ENCODE results near the gene PIGU.

The PIGU gene

DNA sequence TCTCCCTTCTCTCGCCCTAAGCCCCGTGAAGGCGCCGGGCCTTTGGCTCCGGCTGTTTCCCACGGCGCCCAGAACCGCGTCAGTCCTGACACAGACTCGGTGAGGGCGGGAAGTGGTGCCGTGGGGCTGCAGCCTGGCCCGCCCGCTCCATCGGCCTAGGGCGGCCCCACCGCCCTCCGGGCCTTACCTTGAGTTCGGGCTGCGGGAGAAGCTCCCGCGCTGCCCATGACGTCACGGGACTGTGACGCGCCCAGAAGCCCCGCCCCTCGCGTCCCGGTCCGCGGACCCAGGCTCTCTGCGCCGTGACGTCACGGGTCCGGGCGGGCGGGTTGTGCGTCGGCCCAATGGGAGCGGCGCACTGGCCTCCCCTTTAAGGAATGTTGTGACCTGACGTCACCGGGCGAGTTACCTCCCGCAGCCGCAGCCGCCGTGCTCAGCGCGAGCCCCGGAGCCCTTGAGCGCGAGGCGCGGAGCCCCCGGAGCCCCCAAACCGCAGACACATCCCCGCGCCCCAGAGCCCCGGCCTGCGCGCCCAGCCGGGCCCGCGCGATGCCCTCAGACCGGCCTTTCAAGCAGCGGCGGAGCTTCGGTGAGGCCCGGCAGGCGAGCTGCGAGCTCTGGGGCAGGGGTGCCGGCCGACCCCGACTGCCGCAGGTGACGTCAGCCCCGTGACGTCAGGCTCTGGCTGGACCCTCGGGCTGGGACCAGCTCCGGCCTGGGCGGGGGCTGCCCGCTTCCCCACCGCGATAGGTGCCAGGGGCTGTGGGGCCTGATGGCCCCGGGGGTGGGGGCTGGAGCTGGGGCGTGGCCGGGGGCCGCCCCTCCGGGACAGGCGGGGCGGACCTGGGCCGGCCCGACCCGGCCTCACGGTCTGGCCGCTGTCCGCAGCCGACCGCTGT lies 118.3 kb downstream of the PIGU start, which contains the start of gene MAP1LC3A:
TSS of gene MAP1LC3A (plus strand) at position 399 of the 899 bp plus-strand sequence. CDS start at position 550, 151 bp downstream.
- peak; percentile 85 to 89 (median 87) for DNase-seq (ENCODE audit: low read depth in 3 of 3)

DNA sequence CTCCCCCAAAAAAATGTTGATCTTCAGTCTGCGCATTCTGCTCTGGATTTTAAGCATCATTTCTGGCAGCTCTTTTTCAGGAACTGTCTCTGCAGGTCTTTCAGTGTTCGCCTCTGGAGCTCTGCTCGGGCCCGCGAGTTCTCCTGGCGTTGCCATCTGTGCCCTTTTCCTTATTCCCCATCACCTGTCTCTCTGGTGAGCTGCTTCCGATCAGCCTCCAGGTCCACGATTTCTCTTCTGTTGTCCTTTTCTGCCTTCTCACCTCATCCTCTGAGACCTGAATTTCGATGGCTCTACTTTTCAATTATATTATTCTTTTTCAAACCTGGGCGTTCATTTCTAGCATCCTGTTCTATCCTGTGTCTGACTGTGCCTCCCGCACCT lies 119.0 kb downstream of the PIGU start:
- DNase-seq (ENCODE audit: low read depth in 3 of 3): no peak

DNA sequence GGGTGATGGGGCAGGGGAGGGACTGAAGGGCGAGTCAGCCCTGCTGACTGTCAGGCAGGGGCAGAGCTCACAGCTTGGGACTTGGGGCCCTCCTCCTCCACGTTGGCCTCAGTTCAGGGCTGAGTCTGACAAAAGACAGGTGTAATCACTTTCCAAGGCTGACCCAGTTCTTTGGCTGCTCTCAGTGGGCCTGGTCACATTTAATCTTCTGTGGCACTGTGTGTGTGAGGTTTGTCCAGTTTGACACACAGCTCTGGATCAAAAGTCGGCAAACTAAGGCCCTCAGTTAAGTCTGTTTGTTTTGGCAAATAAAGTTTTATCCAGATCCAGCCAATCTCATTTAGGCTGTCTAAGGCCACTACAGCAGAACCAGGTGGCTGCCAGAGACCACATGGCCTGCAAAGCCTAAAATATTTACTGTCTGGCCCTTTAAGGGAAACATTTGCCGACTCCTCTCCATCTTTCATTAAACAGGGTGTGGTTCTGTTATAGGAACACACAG lies 123.5 kb downstream of the PIGU start:
- no peak for DNase-seq (ENCODE audit: low read depth in 3 of 3)

- DNase-seq (ENCODE audit: low read depth in 3 of 3): no peak
Measured at GRCh38 chr20:34552569-34552968, 124.3 kb downstream of the PIGU start.

DNA sequence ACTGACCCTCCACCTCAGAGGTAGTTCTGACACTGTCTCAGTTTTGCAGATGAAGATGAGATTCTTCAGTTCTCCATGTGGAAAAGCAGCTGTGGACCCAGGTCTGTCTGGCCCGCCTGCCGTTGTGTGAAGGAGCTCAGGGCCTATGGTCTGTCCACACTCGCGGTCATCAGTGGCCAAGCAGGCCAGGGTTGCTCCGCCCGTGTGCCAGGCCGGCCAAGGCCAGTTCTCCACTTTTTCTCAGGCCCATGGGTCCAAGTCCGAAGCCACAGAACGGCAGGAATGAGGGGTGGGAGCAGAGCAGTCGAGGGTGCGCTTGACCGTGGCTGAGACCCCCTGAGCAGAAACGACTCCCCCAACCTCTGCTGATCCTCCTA lies 127.0 kb downstream of the PIGU start:
- DNase-seq (ENCODE audit: low read depth in 3 of 3): no peak

DNA sequence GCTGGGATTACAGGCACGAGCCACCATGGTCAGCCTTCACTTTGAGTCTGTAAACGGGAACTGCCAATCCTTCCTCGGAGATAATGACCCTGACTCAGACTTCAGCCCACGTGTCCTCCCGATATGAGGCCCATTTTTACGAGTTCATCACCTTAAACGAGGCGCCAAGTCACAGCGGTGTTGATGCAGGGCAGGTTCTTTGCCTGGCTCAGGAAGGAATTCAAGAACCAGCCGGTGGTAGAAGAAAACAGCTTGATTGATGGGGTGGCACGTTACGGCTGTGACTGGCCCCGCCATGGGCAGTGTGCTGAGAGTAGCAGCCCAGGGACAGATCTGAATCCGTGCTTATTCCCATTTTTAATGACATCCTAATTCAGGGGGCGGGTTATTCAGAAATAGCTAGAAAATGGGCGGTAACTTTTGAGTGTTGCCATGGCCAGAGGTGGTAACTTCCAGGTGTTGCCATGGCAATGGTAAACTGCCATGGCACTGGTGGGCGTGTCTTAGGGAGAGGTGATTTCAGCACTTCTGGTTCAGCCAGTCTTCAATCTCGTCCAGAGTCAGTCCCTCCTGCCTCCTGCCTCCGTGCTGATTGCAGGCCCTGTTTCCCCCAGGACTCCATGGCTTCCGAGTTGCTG lies 127.5 kb downstream of the PIGU start:
- DNase-seq (ENCODE audit: low read depth in 3 of 3): no peak

- DNase-seq (ENCODE audit: low read depth in 3 of 3): no peak
Measured at GRCh38 chr20:34547844-34548613, 128.9 kb downstream of the PIGU start.

- DNase-seq (ENCODE audit: low read depth in 3 of 3): no peak
Measured at GRCh38 chr20:34546751-34547181, 130.1 kb downstream of the PIGU start.

DNA sequence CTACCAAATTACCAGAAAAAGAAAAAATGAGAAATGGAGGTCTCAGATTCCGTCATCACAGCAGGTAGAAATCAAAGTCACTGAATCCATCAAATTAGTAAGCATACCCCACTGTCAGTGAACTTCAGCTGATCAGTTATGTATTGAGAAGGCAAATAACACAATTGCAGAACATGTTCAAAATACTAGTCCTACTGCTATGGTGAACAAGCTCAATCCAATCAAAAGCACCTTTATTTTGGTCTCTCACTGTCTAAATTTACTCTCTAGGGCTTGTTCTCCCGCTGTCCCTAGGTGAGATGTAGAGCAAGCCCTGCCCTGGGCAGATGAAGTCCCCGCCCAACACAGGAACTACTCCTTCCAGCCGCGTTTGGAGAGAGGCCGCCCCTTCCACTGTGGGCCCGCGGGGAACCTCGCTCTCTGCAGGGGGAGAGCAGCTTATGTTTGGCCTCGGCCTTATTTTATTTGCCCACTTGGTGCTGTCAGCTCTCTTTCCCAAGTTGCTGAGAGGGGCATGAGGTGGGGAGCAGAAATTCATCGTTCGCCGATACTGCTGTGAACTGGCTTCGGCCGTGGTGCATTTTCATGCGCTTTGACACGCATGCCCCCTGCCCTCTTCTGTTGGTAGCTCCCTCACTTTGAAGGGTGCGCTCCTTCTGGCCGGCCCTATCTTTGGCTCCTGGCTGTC lies 132.6 kb downstream of the PIGU start:
- no peak for DNase-seq (ENCODE audit: low read depth in 3 of 3)

- DNase-seq (ENCODE audit: low read depth in 3 of 3): no peak
Measured at GRCh38 chr20:34543463-34544056, 133.3 kb downstream of the PIGU start.

DNA sequence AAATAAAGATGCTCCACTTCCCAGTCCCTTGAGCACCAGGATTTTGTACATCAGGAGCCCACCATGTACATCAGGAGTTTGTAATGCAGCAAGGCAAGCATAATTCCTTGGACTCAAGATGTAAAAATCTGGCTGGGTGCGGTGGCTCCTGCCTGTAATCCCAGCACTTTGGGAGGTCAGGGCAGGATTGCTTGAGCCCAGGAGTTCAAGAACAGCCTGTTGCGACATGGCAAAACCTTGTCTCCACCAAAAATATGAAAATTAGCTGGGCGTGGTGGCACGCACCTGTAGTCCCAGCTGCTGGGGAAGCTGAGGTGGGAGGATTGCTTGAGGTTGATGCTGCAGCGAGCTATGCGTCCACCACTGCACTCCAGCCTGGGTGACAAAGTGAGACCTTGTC lies 134.5 kb downstream of the PIGU start:
- DNase-seq (ENCODE audit: low read depth in 3 of 3): no peak

- DNase-seq (ENCODE audit: low read depth in 3 of 3): no peak
Measured at GRCh38 chr20:34541917-34542316, 135.0 kb downstream of the PIGU start.

DNA sequence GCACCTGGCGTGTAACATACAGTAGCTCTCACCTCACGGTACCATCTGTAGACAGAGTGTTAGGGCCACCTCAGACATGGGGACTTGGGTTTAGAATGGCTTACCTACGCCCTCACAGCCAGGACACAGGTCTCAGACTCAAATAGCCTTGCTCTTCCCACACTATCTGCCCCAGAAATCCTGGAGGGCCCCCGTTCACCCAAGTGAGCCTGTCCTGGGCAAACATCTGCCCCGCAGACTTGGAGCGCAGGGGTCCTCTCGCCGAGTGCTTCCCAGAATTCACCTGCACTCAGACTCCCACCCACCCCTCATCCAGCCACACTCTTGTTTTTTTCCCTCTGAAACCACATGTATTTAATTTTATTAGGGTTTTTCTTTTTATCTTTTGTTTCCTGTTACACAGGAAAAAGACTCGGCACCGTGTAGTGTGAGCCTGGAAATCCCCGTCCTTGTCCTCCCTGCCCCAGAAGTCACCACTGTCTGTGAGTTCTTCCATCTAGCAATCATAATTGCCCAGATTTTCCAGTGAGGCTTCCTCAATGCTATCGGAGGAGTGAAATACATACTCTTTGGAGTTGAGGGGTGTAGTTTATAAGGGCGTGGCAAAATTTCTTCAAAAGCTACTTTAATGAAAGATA lies 135.5 kb downstream of the PIGU start:
- no peak for DNase-seq (ENCODE audit: low read depth in 3 of 3)

DNA sequence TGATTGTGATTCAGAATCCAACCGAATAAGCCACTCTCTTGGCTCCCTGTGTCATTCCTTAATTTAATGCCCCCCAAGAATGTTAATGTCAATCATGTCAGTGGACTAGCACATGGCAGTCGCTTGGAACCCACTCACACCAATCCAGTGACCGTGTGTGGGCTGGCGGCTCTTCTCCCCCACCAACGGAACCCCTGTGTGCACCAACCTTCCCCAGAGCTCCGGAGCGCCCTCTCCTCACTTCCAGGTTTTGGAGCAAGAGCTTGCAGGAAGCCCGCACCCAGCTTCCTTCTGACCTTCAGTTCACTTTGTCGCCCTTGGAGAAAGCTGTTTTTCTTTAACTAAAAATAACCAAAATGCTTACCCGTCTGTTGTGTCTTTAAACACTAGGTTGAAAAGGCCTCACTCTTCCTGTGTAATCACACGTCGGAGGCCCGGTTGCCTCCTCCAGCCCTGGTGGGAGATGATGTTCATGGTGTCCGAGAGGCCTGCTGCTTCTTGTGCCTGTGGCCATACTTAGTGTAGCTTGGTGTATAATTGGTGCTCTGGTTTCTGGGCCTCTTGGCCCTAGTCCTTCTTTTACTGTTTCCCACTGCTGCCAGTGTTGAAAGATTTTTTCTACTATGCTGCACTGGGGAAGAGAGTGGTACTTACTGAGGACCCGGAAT lies 136.2 kb downstream of the PIGU start:
- DNase-seq (ENCODE audit: low read depth in 3 of 3): no peak

GRCh38 chr20:34539756-34540155 lies 137.1 kb downstream of the PIGU start:
- DNase-seq (ENCODE audit: low read depth in 3 of 3): no peak

DNA sequence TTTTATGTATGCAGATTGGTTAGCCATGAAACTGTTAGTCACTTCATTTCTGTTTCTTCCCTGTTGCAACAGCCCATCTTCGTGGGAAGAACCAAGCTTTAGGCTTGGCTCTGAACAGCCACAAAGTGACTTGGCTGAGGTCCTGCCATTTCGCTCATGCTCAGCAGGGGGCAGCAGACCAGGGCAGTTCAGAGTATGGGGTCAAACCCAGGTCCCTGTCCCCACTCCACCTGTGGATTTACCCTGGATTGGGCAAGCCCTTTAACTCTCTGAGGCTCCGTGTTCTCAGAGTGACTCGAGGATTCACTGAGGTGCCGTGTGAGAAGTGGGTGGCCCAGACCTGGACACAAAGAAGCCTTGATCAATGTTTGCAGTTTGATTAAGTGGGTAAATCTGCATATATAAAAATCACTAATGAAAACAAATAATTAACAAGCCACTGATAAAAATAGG lies 138.2 kb downstream of the PIGU start:
- DNase-seq (ENCODE audit: low read depth in 3 of 3): peak in 1 of 3 experiments; percentile 33

GRCh38 chr20:34537651-34538050 lies 139.2 kb downstream of the PIGU start:
- DNase-seq (ENCODE audit: low read depth in 3 of 3): no peak

GRCh38 chr20:34536798-34537394 lies 140.0 kb downstream of the PIGU start:
- no peak for DNase-seq (ENCODE audit: low read depth in 3 of 3)

GRCh38 chr20:34535857-34536256 lies 141.0 kb downstream of the PIGU start:
- no peak for DNase-seq (ENCODE audit: low read depth in 3 of 3)
